ENCODE results near the gene VAPA.

DNA sequence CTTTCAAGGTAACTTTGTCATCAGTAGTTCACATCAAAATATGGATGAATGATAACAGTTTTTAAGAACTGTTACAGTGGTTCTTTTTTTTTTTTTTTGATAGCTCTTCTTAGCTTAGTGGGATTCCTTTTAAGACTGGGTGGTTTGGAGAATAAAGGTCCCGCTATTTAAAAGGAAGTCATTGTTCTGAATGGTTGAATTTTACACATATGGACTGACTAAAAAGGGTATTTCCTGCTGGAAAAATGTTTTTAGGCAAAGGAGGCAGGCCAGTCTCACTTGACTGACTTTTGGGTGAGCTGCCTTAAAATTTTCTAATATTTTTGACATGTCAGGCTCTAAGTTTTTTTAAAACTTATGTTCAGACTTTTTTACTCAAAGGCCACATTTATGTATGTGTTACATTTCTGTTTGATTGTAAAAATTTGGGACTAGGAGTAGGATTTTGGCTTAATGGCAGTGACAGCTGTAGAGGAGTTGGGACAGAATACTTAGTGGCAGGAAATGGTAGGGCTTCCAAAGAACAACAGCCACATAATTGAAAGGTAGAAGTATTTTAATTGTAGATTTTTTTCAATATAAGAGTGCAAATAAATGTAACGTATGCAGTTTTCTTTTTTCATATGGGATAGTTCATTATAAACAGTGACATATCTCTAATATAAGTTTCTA lies 13.7 kb downstream of the VAPA start:
- TF ChIP-seq, protein P1, sequence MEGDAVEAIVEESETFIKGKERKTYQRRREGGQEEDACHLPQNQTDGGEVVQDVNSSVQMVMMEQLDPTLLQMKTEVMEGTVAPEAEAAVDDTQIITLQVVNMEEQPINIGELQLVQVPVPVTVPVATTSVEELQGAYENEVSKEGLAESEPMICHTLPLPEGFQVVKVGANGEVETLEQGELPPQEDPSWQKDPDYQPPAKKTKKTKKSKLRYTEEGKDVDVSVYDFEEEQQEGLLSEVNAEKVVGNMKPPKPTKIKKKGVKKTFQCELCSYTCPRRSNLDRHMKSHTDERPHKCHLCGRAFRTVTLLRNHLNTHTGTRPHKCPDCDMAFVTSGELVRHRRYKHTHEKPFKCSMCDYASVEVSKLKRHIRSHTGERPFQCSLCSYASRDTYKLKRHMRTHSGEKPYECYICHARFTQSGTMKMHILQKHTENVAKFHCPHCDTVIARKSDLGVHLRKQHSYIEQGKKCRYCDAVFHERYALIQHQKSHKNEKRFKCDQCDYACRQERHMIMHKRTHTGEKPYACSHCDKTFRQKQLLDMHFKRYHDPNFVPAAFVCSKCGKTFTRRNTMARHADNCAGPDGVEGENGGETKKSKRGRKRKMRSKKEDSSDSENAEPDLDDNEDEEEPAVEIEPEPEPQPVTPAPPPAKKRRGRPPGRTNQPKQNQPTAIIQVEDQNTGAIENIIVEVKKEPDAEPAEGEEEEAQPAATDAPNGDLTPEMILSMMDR (conservative IDR thresholded peaks at IDR 0.05 in 1 of 2, IDR thresholded peaks at IDR 0.05 in 1 of 2; ENCODE audit: low read depth in 1 of 2, low read length in 2 of 2) = no peak
- no peak for TF ChIP-seq EZH2 (IDR thresholded peaks at IDR 0.05; ENCODE audit: low read length, missing control alignments)
